Measurements from ENCODE around the gene KDM4C.
A peak's percentile ranks its signal among the peaks of the same experiment; 100 is the strongest.

Gene KDM4C

DNA sequence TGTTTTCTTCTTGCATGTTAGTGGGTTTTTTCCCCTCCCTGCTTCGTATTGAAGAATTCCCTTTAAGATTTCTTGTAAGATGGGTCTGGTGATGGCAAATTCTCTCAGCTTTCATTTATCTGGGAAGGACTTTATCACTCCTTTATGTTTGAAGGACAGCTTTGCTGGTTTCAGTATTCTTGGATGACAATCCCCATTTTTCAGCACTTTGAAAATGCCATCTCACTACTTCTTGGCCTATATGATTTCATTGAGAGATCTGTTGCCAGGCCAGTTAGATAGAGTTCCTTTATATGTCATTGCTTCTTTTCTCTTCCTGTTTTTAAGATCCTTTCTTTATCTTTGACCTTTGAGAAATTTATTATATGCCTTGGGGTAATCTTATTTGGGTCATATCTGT, 106.3 kb downstream of the KDM4C start:
- Histone ChIP-seq H3K4me1 (ENCODE audit: insufficient read depth, low read length) (peaks cover 9% of the 10 kb centered on the region), H3K27ac (ENCODE audit: low read depth, low read length) (no peak overlapping the region), H3K4me3 (ENCODE audit: low read length) (no peak overlapping the region), H3K9me3 (ENCODE audit: insufficient read depth, low read depth, low read length) (peaks cover 12% of the 10 kb centered on the region), H3K27me3 (ENCODE audit: insufficient read depth, low read length) (no peaks in the 10 kb centered on the region), H3K36me3 (ENCODE audit: insufficient read depth, low read length) (peaks cover 4% of the 10 kb centered on the region; the same call in 1 of the 2 replicates), H3K9ac (ENCODE audit: low read depth, low read length) (no peak overlapping the region)
- WGBS, result no CpG with 5 or more reads among the region's 1 CpG

DNA sequence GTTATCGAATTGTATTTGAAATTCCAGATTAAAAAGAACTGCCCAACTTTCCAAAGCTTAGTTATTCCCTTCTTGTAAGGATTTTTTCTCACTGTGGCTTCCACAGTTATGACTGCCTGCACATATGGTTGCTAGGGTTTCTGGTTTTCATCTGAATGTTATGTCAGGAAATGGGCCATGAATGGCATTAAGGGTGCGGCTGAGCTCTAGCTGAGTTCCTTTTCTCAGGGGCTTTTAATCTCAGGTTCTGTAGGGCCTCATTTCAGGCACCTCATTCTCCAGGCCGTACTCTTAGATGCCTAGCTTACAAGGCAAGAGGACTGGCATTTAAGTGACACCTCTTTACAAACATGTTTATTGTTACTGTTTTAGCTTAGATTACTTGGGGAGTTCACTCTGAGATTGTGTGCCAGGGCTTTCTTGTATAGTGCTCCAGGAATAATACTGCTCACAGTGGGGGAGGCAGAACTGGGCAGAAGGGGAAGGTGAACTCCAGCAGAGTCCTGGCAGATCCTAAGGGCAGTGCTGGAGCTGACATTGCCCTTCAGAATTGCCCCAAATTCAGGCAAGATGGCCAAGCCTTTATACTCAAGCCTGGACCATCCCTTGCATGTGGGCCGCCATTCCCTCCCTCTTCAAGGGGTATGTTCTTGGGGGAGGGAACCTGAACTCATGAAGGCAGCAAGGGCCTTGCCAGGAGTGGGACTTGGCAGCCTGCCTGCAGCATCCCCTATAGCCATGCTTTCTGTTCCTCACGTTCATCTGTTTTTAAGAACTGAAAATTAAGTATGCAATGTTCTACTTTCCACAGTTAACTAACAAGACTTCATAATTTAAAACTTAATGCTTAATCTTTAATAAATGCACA, 111.5 kb downstream of the KDM4C start:
- peak overlapping the region; percentile 22; the same call in 1 of the 2 replicates for H3K4me3 ChIP-seq (ENCODE audit: low read length)
- H3K4me1 ChIP-seq (ENCODE audit: insufficient read depth, low read length), result peaks cover 29% of the 10 kb centered on the region
- 57% methylated on average over 5 of the region's 5 CpGs for WGBS
- no peaks in the 10 kb centered on the region for H3K27me3 ChIP-seq (ENCODE audit: insufficient read depth, low read length)
- peaks cover 5% of the 10 kb centered on the region for H3K9me3 ChIP-seq (ENCODE audit: insufficient read depth, low read depth, low read length)
- H3K27ac ChIP-seq (ENCODE audit: low read depth, low read length), result peak overlapping the region; percentile 44
- H3K36me3 ChIP-seq (ENCODE audit: insufficient read depth, low read length), result no peaks in the 10 kb centered on the region
- peak overlapping the region; percentile 42; the same call in 1 of the 2 replicates for H3K9ac ChIP-seq (ENCODE audit: low read depth, low read length)

DNA sequence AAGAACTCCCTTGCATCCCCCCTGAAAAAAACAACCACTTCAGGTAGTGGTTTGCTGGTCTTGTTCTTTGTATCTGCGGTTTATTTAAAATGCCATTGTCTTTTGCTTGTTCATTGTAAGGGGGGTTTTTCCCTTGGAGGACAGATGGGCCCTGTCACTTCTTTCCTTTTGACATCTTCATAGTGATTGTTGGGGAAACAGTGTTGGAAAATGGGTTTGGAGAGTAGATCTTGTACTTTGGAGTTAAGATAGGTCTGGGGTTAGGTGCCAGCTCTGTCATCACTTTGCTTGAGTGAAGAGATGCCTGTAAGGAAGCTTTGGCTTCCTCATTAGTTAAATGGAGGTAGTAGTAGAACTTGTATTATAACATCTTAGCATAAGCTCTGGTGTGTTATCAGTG, 112.4 kb downstream of the KDM4C start:
- Histone ChIP-seq H3K36me3 (ENCODE audit: insufficient read depth, low read length) (no peaks in the 10 kb centered on the region), H3K9ac (ENCODE audit: low read depth, low read length) (no peak overlapping the region), H3K4me1 (ENCODE audit: insufficient read depth, low read length) (peaks cover 29% of the 10 kb centered on the region), H3K27ac (ENCODE audit: low read depth, low read length) (no peak overlapping the region), H3K4me3 (ENCODE audit: low read length) (no peak overlapping the region), H3K9me3 (ENCODE audit: insufficient read depth, low read depth, low read length) (no peaks in the 10 kb centered on the region), H3K27me3 (ENCODE audit: insufficient read depth, low read length) (no peaks in the 10 kb centered on the region)
- 100% methylated on average over 1 of the region's 1 CpG for WGBS

DNA sequence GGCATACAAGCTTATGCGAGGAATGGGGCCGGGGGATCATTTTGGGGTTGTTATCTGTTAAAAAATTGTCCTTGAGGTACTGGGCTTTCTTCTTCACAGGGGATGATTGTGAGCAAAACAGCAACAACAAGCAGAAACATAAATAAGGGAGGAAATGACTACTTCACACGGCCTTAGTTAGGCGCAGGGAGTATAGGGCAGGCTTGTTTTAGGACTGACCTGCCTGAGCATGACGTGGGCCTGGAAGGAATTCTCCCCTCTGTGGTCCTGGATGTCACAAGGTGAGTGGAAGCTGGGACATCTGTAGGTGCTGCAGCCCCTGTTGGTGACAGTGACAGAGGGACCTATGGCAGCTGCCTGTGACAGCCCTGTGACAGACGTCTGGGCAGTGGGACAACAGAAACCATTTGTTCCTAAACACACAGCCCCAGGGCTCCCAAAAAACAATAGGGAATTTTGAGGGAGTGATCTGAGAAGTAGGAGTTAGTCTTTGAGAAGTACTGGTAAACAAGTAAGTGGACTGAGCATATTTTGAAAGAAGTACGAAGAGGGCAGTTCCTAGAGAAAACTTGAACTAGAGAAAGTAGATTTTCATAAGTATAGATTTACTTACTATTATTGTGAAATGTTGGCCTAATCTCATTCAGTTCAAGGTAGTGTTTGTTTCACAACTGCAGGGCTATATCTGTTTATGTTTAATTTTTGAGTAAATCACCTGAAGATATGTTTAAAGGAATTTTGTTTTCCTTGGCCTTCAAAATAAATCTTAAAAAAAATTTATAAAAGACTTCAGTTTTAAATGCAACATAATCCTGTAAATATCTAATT, 113.1 kb downstream of the KDM4C start:
- Histone ChIP-seq H3K9ac (ENCODE audit: low read depth, low read length) (no peak overlapping the region), H3K4me3 (ENCODE audit: low read length) (no peak overlapping the region), H3K9me3 (ENCODE audit: insufficient read depth, low read depth, low read length) (no peaks in the 10 kb centered on the region), H3K27ac (ENCODE audit: low read depth, low read length) (no peak overlapping the region), H3K27me3 (ENCODE audit: insufficient read depth, low read length) (no peaks in the 10 kb centered on the region), H3K4me1 (ENCODE audit: insufficient read depth, low read length) (peaks cover 29% of the 10 kb centered on the region), H3K36me3 (ENCODE audit: insufficient read depth, low read length) (no peaks in the 10 kb centered on the region)
- 82% methylated on average over 7 of the region's 7 CpGs for WGBS

DNA sequence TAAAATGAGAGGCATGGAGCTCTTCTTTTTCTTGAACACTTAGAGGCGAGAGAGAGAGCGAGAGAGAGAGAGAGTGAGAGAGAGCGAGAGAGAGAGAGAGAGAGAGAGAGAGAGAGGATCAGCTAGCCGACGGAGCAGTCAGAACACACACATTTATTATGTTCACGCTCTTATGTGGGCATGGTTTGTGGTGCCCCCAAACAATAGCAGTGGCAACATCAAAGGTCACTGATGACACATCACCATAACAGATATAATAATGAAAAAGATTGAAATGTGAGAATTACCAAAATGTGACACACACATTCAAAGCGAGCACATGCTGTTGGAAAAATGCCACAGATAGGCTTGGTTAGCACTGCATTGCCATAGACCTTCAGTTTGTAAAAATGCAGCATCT, 116.1 kb downstream of the KDM4C start:
- H3K36me3 ChIP-seq (ENCODE audit: insufficient read depth, low read length), result no peaks in the 10 kb centered on the region
- H3K4me1 ChIP-seq (ENCODE audit: insufficient read depth, low read length), result peaks cover 23% of the 10 kb centered on the region
- H3K9me3 ChIP-seq (ENCODE audit: insufficient read depth, low read depth, low read length), result no peaks in the 10 kb centered on the region
- H3K27me3 ChIP-seq (ENCODE audit: insufficient read depth, low read length), result no peaks in the 10 kb centered on the region
- H3K4me3 ChIP-seq (ENCODE audit: low read length), result no peak overlapping the region
- H3K27ac ChIP-seq (ENCODE audit: low read depth, low read length), result no peak overlapping the region
- WGBS, result 100% methylated on average over 2 of the region's 7 CpGs
- H3K9ac ChIP-seq (ENCODE audit: low read depth, low read length), result no peak overlapping the region

DNA sequence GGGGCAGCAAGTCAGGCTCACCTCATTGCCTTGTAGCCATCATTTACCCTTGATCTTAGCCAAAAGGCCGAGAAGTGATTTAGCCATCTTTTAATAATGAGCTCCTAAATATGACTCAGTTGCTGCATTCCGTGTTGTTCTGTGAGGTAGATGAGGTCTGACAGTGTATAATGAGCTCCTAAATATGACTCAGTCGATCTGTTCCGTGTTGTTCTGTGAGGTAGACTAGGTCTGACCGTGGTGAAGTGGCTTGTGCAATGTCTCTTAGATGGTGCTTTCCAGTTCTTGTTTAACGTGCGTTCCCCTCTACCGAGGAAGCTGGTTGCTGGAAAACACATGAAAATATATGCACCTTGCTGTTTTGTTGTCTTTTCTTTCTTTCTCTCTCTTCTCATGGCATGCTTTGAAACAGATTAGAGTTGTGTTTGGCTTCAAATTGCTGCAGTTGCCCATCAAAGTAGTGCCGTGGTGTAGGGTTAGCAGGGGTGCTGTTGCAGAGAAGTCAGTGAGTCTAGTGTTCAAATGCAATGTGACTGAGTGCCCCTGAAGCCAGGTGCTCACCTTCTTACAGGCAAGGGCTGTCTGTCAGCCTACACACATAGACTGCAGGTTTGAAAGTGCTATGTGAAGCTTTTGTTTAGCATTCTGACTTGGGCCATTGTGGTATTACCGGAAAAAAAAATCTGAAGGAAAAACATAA, 118.6 kb downstream of the KDM4C start:
- WGBS, result 94% methylated on average over 10 of the region's 10 CpGs
- Histone ChIP-seq H3K27ac (ENCODE audit: low read depth, low read length) (no peak overlapping the region), H3K9ac (ENCODE audit: low read depth, low read length) (no peak overlapping the region), H3K4me1 (ENCODE audit: insufficient read depth, low read length) (no peaks in the 10 kb centered on the region; the same call in none of the 2 replicates), H3K36me3 (ENCODE audit: insufficient read depth, low read length) (no peaks in the 10 kb centered on the region), H3K9me3 (ENCODE audit: insufficient read depth, low read depth, low read length) (no peaks in the 10 kb centered on the region), H3K4me3 (ENCODE audit: low read length) (no peak overlapping the region), H3K27me3 (ENCODE audit: insufficient read depth, low read length) (no peaks in the 10 kb centered on the region)

DNA sequence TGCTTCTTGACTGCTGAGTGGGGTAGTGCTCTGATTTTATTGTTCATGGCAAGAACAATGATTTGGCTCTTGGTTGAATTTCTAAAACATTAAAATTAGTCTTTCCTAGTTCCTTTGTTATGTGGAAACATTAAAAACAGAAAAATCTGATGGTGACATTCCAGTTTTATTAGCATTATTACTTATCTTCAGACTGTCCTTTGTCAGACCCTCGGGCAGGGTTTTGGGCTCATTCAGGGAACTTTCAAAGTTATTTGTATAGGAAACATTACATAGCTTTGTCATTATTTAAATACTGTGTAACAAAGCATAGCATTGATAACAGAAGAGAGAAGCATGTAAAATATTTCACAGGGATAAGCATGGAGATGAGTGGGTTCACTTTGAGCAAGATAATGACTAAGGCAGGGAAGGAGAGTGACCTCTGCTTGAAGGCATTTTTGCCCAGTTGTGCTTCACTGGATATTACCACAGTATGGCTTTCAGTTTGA, 119.9 kb downstream of the KDM4C start:
- Histone ChIP-seq H3K27ac (ENCODE audit: low read depth, low read length) (no peak overlapping the region), H3K9me3 (ENCODE audit: insufficient read depth, low read depth, low read length) (no peaks in the 10 kb centered on the region), H3K36me3 (ENCODE audit: insufficient read depth, low read length) (no peaks in the 10 kb centered on the region), H3K4me1 (ENCODE audit: insufficient read depth, low read length) (no peaks in the 10 kb centered on the region; the same call in none of the 2 replicates), H3K4me3 (ENCODE audit: low read length) (no peak overlapping the region), H3K9ac (ENCODE audit: low read depth, low read length) (no peak overlapping the region), H3K27me3 (ENCODE audit: insufficient read depth, low read length) (no peaks in the 10 kb centered on the region)
- no CpG with 5 or more reads among the region's 1 CpG for WGBS

DNA sequence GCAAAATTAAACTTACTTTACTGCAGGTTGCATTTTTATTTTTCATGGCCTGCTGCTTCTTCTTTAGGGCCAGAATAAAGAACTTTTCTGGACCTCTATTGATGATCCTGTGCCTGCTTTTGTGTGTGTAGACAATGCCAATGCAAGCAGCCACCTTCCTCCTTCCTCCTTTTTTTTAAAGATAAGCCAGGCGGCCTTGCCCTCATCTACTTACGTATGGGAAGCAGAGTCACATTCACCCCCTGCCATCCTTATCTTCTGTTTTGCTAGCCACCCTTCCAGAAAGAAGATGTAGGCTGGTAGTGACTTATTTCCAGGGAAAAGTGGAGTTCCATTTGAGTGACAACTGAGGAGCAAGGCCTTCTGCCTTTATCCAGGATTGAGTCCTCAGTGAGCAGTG, 122.9 kb downstream of the KDM4C start:
- no peaks in the 10 kb centered on the region for H3K36me3 ChIP-seq (ENCODE audit: insufficient read depth, low read length)
- 81% methylated on average over 2 of the region's 2 CpGs for WGBS

DNA sequence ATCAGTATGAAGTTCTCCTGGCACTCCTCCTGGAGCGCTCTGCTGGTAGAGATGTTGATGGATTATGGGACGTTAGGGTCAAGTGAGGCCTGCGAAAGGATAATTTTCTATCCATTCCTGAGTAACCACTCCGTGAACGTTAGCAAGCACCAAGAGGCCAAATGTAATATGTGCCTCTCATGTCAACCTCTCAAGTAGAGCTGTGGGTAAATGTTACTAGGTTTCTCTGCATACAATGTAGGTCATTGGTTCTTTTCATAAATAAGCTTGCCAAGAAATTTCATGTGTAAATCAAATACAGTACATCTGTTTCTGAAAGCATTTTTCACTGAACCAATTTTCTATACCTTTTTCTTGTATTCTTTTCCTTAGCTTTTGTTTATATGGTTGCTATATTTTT, 126.3 kb downstream of the KDM4C start:
- no peaks in the 10 kb centered on the region; the same call in 1 of the 2 replicates for H3K36me3 ChIP-seq (ENCODE audit: insufficient read depth, low read length)
- WGBS, result 94% methylated on average over 5 of the region's 5 CpGs
- H3K27ac ChIP-seq (ENCODE audit: low read depth, low read length), result no peak overlapping the region
- no peak overlapping the region for H3K9ac ChIP-seq (ENCODE audit: low read depth, low read length)
- H3K4me3 ChIP-seq (ENCODE audit: low read length), result no peak overlapping the region
- H3K9me3 ChIP-seq (ENCODE audit: insufficient read depth, low read depth, low read length), result no peaks in the 10 kb centered on the region
- H3K4me1 ChIP-seq (ENCODE audit: insufficient read depth, low read length), result no peaks in the 10 kb centered on the region; the same call in 1 of the 2 replicates
- H3K27me3 ChIP-seq (ENCODE audit: insufficient read depth, low read length), result no peaks in the 10 kb centered on the region

More for the DNA sequence above, 122.9 kb downstream of the KDM4C start:
- H3K27ac ChIP-seq (ENCODE audit: low read depth, low read length), result no peak overlapping the region
- no peaks in the 10 kb centered on the region for H3K9me3 ChIP-seq (ENCODE audit: insufficient read depth, low read depth, low read length)
- no peaks in the 10 kb centered on the region; the same call in 1 of the 2 replicates for H3K4me1 ChIP-seq (ENCODE audit: insufficient read depth, low read length)
- H3K4me3 ChIP-seq (ENCODE audit: low read length), result no peak overlapping the region
- no peaks in the 10 kb centered on the region for H3K27me3 ChIP-seq (ENCODE audit: insufficient read depth, low read length)
- H3K9ac ChIP-seq (ENCODE audit: low read depth, low read length), result no peak overlapping the region

DNA sequence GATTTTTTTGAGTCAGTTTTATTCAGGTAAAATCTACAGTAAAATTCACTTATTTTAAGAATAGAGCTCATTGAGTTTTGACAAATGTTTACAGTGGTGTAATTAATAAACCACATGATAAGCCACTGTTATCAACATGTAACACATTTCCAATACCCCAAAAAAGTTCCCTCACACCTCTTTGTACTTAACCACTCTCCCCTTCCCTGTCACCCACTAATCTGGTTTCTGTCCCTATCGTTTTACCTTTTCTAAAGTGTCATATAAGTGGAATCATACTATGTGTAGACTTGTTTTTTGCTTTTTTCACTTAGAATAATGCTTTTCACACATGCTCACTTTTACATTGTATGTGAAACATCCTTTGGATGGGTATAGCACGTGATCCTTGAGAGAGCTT, 127.2 kb downstream of the KDM4C start:
- H3K27ac ChIP-seq (ENCODE audit: low read depth, low read length), result no peak overlapping the region
- no peak overlapping the region for H3K4me3 ChIP-seq (ENCODE audit: low read length)
- H3K9ac ChIP-seq (ENCODE audit: low read depth, low read length), result no peak overlapping the region
- H3K27me3 ChIP-seq (ENCODE audit: insufficient read depth, low read length), result no peaks in the 10 kb centered on the region
- no peaks in the 10 kb centered on the region; the same call in 1 of the 2 replicates for H3K36me3 ChIP-seq (ENCODE audit: insufficient read depth, low read length)
- H3K9me3 ChIP-seq (ENCODE audit: insufficient read depth, low read depth, low read length), result no peaks in the 10 kb centered on the region
- H3K4me1 ChIP-seq (ENCODE audit: insufficient read depth, low read length), result no peaks in the 10 kb centered on the region; the same call in 1 of the 2 replicates
- 100% methylated on average over 1 of the region's 2 CpGs for whole genome bisulfite sequencing
